Hematopoietic multipotent progenitor cell (in vitro differentiated cells): ENCODE results near the gene COL18A1. TPM values are rescaled to one million over a fixed set of nuclear protein-coding genes. Genes with fewer than 3 reads are reported as not detected.
A peak's percentile ranks its signal among the peaks of the same experiment; 100 is the strongest.
"Not testable (repeated sequence)": the region's sequence is repeated elsewhere in the genome, so short reads cannot be mapped to it uniquely, and the experiment has no call there.

Experiments
- DNase-seq, 3 donors: peaks; one replicate each; pipeline ENCODE4 v3.0.0-alpha.2; 2011 to 2015; ENCODE audit warnings: low read depth in 2 of 3, low spot score in 2 of 3
- total RNA-seq: library from RNA; depleted of rRNA; stranded (reverse); fragments of >200 nt; gene quantifications from one replicate; pipeline ENCODE4 v1.2.3, GENCODE V29; 2012

The COL18A1 gene
- total RNA-seq, 1 donor: 12.9 TPM

GRCh38 chr21:45438391-45439145 lies 33.6 kb downstream of the COL18A1 start:
- DNase-seq: no peak

DNA sequence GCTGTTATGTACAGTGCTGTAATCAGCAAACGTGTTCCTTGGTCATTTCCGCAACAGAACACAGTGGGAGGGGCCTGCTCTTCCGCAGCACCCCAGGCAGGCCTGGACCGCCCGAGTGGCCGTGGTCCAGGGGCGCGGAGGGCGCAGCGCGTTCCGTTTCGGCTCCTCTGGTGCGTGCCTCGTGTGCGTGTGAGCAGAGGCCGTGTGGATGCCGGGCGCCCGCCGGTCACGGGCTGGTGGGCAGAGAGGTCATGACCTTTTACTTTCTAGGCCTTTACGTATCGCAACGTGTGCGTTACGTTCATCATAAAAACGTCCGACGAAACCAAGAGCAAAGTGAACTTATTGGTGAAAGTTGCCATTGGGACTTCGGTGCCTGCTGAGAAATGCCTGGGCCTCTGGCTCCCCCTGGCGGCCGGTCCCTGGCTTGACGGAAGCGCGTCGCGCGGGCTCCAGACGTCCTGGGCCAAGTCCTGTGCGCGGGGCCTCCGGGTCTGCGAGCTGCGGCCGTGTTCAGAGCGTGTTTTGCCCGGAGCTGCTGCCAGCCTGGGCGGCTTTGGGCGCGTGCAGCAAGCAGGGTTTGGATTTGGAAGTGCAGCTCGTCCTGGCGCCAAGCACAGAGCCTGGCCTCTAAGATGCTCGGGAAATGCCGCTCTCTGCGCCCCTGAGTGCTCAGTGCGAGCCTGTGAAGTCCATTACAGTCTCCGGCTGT lies 34.4 kb downstream of the COL18A1 start:
- DNase-seq: peak; percentile 81 to 84 (median 83)

DNA sequence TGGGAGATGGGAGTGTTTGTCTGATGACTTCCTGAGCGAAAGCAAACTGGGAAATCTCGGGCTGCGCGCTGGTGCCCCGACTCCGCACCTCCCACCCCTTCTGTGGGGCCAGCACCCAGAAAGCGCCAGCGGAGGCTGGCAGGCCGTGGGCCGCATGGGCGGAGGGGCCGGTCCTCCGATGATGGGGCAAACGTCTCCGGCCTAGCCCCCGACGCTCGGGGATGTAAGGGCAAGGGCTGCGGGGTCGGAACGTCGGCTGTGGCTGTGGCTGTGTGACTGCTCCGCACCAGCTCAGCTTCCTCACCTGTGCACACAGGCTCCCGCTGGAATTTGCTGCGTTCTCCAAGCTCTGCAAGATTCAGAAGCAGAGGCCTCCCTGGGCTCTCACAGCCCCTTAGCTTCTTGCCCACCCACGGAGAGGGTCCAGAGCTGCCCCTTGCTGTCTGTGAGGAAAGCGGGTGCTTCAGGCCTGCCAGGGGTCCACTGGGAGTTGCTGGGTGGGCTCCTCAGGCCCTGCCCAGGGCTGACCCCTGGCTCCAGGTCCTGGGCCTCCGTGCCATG lies 35.0 kb downstream of the COL18A1 start:
- DNase-seq: no peak

DNA sequence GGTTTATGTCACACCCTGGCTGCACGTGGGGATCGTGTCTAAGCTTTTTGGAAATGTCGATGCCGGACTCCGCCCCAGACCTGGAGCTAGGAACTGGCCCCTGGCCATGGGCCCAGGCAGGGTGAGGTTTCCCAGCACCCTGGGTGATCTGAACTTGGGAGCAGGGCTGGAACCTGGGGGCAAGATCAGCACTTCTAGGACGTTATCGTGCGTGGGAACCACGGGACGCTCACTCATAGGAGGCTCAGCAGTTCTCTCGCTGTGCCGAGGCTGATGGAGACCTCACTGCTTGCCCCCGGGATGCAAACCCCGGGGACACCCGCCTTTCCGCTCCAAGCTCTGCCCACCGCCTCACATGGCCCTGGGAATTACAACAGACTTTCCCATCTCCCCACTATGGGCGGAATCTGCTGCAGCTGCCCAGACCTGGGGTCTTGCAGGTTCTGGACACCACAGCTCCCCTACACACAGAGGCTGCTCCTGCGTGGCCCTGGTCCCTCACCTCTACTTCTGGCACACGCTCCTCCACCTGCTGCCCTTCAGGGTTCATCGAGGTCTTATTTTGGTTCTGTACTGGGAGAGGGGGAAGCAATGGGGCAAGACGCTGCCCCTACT lies 35.9 kb downstream of the COL18A1 start:
- DNase-seq: no peak

DNA sequence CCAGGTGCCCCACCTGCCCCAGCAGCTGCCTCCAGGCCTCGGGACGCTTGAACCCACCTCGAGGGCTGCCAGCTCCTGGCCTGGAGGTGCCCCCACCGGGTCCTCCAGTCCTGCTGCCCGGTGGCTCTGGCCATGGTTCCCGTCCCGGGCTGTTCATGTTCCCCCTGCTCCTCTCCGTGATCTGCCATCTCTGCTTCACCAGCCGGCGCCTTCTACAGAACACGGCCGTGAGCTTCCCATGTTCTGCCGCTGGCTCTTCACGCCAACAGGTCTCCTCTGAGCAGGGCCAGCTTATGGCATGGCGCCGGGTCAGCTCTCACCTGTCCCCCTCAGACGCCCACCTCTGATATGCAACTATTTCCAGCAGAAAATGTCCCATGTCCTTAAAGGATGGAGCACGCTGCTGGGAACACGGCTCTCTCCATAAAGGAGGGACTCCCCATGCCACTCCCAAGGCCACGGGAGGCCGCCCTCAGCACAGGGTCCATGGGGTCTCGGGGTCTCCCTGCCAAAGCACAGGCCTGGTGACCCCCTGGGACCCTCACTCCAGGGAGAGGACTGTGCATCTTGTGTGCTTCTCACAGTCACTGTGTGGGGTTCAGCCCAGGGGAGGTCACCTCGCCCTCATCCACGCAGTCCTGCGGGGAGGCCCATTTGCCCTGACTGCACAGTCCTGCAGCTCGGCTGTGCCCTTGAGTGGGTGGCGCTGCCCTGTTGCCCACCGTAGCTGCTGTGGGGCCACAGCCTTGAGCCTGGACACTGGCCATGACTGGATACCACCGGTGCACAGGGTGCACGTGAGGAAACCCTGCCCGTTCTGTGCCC lies 36.7 kb downstream of the COL18A1 start:
- DNase-seq: no peak

DNA sequence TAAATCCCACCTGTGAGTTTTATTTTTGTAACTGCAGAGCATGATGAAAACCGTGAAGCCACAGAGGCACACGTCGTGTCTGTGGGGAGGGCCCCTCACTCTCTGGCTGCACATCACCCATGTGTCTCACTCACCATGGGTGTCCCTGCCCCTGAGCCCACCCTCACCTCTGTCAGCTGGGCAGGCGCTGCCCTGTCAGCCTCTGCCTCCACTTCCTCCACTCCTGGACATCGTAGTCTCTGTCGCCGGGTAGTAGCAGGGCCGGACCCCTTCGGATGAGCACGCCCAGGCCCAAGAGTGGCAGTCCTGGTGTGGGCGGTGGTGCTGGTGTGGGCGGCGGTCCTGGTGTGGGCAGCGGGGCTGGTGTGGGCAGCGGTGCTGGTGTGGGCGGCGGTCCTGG lies 37.3 kb downstream of the COL18A1 start:
- DNase-seq: no peak

- DNase-seq: not testable (repeated sequence)
Measured at GRCh38 chr21:45442686-45443594, 38.0 kb downstream of the COL18A1 start.

GRCh38 chr21:45443595-45444181 lies 38.7 kb downstream of the COL18A1 start:
- no peak for DNase-seq

DNA sequence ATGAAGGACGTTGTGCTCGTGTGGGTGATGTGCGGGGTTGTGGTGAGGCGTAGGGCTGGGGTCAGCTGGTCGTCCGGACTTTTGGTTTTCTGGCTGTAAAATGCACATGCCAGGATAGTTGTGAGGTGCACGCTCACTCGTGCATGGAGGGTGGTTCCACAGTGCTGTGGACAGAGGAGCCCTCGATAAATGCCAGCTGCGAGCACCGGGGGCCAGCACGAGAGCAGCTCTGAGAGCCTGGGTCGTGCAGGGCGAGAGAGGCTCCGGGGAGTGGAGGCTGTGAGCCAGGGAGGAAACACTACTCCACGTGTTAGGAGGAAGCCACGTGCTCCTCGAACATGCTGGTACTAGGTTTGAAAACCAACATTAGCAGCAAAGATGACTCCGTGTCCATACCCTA lies 39.4 kb downstream of the COL18A1 start:
- DNase-seq: no peak

GRCh38 chr21:45445369-45445768 lies 40.4 kb downstream of the COL18A1 start:
- DNase-seq: no peak

GRCh38 chr21:45447821-45448220 lies 42.9 kb downstream of the COL18A1 start:
- no peak for DNase-seq

GRCh38 chr21:45448283-45448809 lies 43.4 kb downstream of the COL18A1 start:
- no peak for DNase-seq

GRCh38 chr21:45448810-45449657 lies 44.1 kb downstream of the COL18A1 start:
- no peak for DNase-seq

- DNase-seq: no peak
Measured at GRCh38 chr21:45449658-45450422, 44.9 kb downstream of the COL18A1 start.

GRCh38 chr21:45450423-45451090 lies 45.6 kb downstream of the COL18A1 start:
- no peak for DNase-seq

- no peak for DNase-seq
Measured at GRCh38 chr21:45451091-45451740, 46.3 kb downstream of the COL18A1 start.
